ENCODE results near the gene LTBP1.

DNA sequence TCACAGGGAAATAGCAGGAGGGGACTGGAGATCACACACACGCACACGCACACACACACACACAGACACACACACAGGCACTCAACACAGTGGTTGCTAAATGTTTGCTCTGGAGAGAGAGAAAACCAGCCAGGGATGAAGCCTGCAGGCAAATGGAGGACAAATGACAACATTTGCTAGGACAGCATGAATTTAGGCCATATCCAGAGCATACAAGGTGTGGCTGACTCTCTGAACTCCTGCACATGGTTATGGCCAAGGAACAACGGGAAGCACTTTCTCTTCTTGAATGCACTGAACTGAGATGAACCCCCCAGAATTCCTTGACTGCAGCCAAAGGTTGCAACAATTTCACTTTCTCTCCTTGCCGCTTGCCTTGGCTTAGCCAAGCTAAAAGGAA is 299.7 kb downstream of the LTBP1 start:
- TF ChIP-seq, protein P1, sequence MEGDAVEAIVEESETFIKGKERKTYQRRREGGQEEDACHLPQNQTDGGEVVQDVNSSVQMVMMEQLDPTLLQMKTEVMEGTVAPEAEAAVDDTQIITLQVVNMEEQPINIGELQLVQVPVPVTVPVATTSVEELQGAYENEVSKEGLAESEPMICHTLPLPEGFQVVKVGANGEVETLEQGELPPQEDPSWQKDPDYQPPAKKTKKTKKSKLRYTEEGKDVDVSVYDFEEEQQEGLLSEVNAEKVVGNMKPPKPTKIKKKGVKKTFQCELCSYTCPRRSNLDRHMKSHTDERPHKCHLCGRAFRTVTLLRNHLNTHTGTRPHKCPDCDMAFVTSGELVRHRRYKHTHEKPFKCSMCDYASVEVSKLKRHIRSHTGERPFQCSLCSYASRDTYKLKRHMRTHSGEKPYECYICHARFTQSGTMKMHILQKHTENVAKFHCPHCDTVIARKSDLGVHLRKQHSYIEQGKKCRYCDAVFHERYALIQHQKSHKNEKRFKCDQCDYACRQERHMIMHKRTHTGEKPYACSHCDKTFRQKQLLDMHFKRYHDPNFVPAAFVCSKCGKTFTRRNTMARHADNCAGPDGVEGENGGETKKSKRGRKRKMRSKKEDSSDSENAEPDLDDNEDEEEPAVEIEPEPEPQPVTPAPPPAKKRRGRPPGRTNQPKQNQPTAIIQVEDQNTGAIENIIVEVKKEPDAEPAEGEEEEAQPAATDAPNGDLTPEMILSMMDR (IDR thresholded peaks at IDR 0.05): no peak
- TF ChIP-seq POLR2A (IDR thresholded peaks at IDR 0.05): no peak
